GM06990 (cell line): ENCODE data around the gene HERC6.
"Not testable (repeated sequence)": the region's sequence is repeated elsewhere in the genome, so short reads cannot be mapped to it uniquely, and the experiment has no call there.

Source experiments
- DNase-seq: peaks from one replicate; pipeline ENCODE4 v3.0.0-alpha.2; 2011; ENCODE audit not compliant: insufficient read length; ENCODE audit errors: extremely low read depth
- H3K27me3 ChIP-seq: replicated peaks from 2 replicates; pipeline ENCODE4 v1.6.0; 2011; ENCODE audit warnings: low read length; ENCODE audit not compliant: control insufficient read depth, insufficient read depth
- H3K36me3 ChIP-seq: 2 replicates; pipeline ENCODE4 v1.5.1; 2011; ENCODE audit warnings: low read length; ENCODE audit not compliant: control insufficient read depth, insufficient read depth
- H3K4me3 ChIP-seq: replicated peaks from 2 replicates; pipeline ENCODE4 v1.5.1; 2011; ENCODE audit warnings: low read depth, mild to moderate bottlenecking, control low read depth, low read length
- TF ChIP-seq, protein P1 (sequence below): IDR thresholded peaks from 2 replicates; pipeline ENCODE4 v1.5.1; 2011; ENCODE audit warnings: low read length, control low read depth, mild to moderate bottlenecking, inconsistent platforms; ENCODE audit not compliant: insufficient read depth, poor library complexity, severe bottlenecking

Gene HERC6

DNA sequence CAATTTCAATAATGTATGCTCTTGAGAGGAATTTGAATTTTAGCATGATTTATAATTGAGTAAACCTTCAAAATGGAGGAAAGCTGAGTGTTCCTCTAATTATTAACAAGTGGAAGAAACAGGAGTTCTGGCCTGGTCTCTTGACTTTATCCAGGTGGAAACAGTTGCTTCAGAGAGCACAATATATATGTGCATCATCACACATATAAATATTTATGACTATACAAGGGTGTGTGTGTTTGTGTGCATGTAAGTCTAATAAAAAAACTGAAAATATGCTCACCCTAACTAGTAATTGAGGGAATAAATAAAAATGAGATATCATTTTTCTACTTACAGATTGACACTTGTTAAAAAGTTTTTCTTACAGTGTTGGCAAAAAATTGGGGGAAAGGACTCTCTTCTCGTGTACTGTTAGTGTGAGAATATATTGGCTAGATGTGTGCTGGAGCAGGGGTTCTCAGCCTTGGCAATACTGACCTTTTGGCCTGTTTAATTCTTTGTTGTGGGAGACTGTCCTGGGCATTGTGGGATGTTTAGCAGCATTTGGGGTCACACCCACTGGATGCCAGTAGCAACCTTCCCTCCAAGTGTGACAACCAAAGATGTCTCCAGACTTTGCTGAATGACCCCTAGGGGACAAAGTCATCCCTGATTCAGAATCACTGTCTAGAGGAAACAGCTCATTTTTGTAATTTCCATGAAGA, 57.5 kb downstream of the HERC6 start:
- DNase-seq = no peak
- Histone ChIP-seq H3K27me3 (no peaks in the 10 kb centered on the region), H3K36me3 (peaks cover 2% of the 10 kb centered on the region), H3K4me3 (no peak overlapping the region)
- TF ChIP-seq, protein P1, sequence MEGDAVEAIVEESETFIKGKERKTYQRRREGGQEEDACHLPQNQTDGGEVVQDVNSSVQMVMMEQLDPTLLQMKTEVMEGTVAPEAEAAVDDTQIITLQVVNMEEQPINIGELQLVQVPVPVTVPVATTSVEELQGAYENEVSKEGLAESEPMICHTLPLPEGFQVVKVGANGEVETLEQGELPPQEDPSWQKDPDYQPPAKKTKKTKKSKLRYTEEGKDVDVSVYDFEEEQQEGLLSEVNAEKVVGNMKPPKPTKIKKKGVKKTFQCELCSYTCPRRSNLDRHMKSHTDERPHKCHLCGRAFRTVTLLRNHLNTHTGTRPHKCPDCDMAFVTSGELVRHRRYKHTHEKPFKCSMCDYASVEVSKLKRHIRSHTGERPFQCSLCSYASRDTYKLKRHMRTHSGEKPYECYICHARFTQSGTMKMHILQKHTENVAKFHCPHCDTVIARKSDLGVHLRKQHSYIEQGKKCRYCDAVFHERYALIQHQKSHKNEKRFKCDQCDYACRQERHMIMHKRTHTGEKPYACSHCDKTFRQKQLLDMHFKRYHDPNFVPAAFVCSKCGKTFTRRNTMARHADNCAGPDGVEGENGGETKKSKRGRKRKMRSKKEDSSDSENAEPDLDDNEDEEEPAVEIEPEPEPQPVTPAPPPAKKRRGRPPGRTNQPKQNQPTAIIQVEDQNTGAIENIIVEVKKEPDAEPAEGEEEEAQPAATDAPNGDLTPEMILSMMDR = no peak

DNA sequence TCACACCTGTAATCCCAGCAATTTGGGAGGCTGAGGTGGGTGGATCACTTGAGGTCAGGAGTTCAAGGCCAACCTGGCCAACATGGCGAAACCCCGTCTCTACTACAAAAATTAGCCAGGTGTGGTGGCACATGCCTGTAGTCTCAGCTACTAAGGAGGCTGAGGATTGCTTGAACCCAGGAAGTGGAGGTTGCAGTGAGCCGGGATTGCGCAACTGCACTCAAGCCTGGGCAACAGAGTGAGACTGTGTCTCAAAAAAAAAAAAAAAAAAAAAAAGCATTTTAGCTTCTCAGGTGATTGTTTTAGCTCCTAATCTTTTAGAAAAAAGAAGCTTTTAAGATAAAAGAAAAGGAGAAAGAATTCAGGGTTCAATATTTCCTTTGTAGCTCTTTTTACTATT, 59.2 kb downstream of the HERC6 start:
- H3K27me3 ChIP-seq, DNase-seq, H3K4me3 ChIP-seq, H3K36me3 ChIP-seq: not testable (repeated sequence)

DNA sequence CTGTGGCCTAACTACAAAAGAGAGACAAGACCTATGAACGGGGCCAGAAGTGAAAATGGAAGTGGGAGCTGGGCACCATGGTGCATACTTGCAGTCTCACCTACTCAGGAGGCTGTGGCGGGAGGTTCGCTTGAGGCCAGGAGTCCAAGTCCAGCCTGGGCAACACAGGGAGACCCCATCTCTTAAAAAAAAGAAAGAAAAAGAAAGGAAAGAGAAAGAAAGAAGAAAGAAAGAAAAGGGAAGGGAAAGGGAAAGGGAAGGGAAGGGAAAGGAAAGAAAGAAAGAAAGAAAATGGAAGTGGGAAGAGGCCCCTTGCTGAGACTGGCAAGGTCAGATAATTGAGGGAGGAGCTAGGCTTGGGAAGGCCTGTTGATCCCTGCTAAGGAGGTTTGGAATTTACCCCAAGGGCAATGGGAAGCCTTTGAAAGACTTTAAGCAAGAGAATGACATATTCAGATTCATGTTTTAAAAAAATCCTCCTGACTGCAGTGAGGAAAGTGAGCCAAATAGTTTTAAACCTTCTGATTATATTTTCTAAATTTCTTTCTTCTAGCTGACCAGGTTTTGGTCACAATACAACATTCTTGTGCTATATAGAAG, 60.6 kb downstream of the HERC6 start:
- TF ChIP-seq, protein P1 = no peak
- Histone ChIP-seq H3K4me3 (no peak overlapping the region), H3K27me3 (no peaks in the 10 kb centered on the region), H3K36me3 (peaks cover 2% of the 10 kb centered on the region)
- no peak for DNase-seq

DNA sequence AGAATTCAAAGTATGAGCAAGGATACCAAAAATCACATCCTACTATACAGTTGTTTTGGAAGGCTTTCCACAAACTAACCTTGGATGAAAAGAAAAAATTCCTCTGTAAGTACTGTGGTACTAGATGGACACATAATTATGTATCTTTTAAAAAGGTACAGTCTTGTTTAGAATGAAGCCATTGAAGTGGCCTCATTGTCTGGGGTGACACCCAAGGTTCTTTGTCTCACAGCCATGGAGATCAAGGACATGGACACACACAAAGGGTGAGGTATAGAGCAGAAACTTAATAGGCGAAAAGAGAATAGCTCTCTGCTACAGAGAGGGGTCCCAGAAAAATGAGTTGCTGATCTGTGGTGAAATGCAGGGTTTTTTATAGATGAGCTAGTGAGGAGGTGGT, 61.5 kb downstream of the HERC6 start:
- TF ChIP-seq, protein P1 = no peak
- DNase-seq = no peak

DNA sequence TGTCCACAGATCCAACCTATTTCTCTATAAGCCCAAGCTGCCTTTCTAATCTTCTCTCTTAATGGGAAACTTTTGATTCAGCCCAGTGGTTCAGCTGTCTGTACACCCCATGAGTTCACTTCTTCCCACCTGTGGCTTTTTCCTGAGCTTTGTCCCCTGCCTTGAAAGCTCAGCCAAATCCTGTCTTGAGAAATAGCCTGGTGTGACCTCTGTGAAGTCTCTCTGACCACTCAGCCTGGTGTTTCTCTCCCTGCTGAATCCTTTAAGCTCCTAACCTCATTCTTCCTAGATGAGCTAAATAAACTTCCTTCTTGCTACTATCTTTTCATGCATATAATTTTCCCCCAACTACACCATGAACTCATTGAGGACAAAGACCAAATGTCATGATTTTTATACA, 63.0 kb downstream of the HERC6 start:
- Histone ChIP-seq H3K4me3 (no peak overlapping the region), H3K36me3 (no peaks in the 10 kb centered on the region; the same call in 1 of the 2 replicates), H3K27me3 (no peaks in the 10 kb centered on the region)
- TF ChIP-seq, protein P1 = no peak
- DNase-seq = no peak

More for the DNA sequence above, 61.5 kb downstream of the HERC6 start:
- H3K4me3 ChIP-seq = no peak overlapping the region
- peaks cover under 1% of the 10 kb centered on the region for H3K36me3 ChIP-seq
- H3K27me3 ChIP-seq = no peaks in the 10 kb centered on the region

DNA sequence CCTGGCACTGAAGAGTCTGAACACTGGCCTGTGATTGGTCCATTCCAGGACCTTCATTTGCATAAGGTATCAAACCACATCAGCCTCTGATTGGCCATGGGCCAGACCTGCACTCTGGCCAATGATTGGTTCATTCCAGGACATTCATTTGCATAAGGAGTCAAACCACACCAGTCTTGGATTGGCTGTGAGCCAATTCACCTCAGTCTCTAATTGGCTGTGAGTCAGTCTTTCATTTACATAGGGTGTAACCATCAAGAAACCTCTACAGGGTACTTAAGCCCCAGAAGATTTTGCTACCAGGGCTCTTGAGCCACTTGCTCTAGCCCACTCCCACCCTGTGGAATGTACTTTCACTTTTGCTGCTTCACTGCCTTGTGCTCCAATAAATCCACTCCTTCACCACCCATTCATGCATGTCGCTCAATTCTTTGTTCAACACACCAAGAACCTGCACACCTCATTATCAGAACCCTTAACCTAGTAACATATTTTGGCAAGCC, 64.1 kb downstream of the HERC6 start:
- Histone ChIP-seq H3K36me3 (no peaks in the 10 kb centered on the region; the same call in 1 of the 2 replicates), H3K27me3 (no peaks in the 10 kb centered on the region), H3K4me3 (no peak overlapping the region)
- TF ChIP-seq, protein P1 = no peak
- DNase-seq = no peak
